ENCODE measurements around the gene POSTN. TPM values are rescaled to one million over a fixed set of nuclear protein-coding genes. Genes with fewer than 3 reads are reported as not detected.

POSTN gene
- total and polyA plus RNA-seq, 2 of the 8 experiments (the other 6 are each of a cell fraction or from before 2014, with no cell fraction given) = 0.30 to 0.74 TPM

DNA sequence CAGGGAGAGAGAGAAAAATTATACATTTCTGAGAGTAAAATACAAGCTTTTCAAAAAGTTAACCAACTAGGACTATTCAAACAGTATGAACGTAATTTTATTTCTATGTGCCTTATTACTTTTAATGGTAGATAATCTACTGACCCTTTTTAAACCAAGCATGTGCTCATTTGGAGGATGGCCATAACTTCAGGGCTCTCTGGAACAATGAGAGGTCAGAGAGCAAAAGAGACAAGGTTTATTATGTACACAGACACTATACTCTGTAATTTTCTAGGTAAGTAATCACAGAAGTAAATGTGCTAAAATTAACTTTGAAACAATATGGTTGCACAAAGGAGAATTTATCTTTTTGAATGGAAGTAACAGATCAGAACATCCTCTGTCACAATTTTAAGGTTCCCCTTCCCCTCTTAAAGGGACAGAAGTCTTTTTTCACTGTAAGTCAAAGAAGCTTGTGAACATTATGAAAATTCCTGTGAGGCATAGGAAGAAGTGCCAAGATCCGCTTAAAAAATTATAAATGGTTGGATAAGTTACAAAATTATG lies 1.0 kb downstream of the POSTN start (continued):
- TF ChIP-seq, protein P1, sequence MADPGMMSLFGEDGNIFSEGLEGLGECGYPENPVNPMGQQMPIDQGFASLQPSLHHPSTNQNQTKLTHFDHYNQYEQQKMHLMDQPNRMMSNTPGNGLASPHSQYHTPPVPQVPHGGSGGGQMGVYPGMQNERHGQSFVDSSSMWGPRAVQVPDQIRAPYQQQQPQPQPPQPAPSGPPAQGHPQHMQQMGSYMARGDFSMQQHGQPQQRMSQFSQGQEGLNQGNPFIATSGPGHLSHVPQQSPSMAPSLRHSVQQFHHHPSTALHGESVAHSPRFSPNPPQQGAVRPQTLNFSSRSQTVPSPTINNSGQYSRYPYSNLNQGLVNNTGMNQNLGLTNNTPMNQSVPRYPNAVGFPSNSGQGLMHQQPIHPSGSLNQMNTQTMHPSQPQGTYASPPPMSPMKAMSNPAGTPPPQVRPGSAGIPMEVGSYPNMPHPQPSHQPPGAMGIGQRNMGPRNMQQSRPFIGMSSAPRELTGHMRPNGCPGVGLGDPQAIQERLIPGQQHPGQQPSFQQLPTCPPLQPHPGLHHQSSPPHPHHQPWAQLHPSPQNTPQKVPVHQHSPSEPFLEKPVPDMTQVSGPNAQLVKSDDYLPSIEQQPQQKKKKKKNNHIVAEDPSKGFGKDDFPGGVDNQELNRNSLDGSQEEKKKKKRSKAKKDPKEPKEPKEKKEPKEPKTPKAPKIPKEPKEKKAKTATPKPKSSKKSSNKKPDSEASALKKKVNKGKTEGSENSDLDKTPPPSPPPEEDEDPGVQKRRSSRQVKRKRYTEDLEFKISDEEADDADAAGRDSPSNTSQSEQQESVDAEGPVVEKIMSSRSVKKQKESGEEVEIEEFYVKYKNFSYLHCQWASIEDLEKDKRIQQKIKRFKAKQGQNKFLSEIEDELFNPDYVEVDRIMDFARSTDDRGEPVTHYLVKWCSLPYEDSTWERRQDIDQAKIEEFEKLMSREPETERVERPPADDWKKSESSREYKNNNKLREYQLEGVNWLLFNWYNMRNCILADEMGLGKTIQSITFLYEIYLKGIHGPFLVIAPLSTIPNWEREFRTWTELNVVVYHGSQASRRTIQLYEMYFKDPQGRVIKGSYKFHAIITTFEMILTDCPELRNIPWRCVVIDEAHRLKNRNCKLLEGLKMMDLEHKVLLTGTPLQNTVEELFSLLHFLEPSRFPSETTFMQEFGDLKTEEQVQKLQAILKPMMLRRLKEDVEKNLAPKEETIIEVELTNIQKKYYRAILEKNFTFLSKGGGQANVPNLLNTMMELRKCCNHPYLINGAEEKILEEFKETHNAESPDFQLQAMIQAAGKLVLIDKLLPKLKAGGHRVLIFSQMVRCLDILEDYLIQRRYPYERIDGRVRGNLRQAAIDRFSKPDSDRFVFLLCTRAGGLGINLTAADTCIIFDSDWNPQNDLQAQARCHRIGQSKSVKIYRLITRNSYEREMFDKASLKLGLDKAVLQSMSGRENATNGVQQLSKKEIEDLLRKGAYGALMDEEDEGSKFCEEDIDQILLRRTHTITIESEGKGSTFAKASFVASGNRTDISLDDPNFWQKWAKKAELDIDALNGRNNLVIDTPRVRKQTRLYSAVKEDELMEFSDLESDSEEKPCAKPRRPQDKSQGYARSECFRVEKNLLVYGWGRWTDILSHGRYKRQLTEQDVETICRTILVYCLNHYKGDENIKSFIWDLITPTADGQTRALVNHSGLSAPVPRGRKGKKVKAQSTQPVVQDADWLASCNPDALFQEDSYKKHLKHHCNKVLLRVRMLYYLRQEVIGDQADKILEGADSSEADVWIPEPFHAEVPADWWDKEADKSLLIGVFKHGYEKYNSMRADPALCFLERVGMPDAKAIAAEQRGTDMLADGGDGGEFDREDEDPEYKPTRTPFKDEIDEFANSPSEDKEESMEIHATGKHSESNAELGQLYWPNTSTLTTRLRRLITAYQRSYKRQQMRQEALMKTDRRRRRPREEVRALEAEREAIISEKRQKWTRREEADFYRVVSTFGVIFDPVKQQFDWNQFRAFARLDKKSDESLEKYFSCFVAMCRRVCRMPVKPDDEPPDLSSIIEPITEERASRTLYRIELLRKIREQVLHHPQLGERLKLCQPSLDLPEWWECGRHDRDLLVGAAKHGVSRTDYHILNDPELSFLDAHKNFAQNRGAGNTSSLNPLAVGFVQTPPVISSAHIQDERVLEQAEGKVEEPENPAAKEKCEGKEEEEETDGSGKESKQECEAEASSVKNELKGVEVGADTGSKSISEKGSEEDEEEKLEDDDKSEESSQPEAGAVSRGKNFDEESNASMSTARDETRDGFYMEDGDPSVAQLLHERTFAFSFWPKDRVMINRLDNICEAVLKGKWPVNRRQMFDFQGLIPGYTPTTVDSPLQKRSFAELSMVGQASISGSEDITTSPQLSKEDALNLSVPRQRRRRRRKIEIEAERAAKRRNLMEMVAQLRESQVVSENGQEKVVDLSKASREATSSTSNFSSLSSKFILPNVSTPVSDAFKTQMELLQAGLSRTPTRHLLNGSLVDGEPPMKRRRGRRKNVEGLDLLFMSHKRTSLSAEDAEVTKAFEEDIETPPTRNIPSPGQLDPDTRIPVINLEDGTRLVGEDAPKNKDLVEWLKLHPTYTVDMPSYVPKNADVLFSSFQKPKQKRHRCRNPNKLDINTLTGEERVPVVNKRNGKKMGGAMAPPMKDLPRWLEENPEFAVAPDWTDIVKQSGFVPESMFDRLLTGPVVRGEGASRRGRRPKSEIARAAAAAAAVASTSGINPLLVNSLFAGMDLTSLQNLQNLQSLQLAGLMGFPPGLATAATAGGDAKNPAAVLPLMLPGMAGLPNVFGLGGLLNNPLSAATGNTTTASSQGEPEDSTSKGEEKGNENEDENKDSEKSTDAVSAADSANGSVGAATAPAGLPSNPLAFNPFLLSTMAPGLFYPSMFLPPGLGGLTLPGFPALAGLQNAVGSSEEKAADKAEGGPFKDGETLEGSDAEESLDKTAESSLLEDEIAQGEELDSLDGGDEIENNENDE (IDR thresholded peaks at IDR 0.05; ENCODE audit: insufficient replicate concordance, low read length) = no peak
- TF ChIP-seq JUND (IDR thresholded peaks at IDR 0.05; ENCODE audit: low read length) (no peak), JUN (IDR thresholded peaks at IDR 0.05; ENCODE audit: low read depth, low read length) (no peak), SIRT6 (IDR thresholded peaks at IDR 0.05; ENCODE audit: low read length) (no peak), TEAD4 (IDR thresholded peaks at IDR 0.05; ENCODE audit: low read depth, low read length) (no peak), SIX5 (IDR thresholded peaks at IDR 0.05; ENCODE audit: low read depth, low read length) (no peak), FOSL1 (IDR thresholded peaks at IDR 0.05; ENCODE audit: insufficient read depth, low read depth, low read length) (no peak), CHD1 (IDR thresholded peaks at IDR 0.05; ENCODE audit: low read depth, low read length) (no peak), GTF2F1 (IDR thresholded peaks at IDR 0.05; ENCODE audit: borderline replicate concordance, low read depth, low read length) (no peak), EGR1 (IDR thresholded peaks at IDR 0.05; ENCODE audit: borderline replicate concordance, low read depth, low read length) (no peak), KDM5A (IDR thresholded peaks at IDR 0.05; ENCODE audit: low read length) (no peak), CREB1 (IDR thresholded peaks at IDR 0.05) (no peak)
- TF ChIP-seq, protein P2, sequence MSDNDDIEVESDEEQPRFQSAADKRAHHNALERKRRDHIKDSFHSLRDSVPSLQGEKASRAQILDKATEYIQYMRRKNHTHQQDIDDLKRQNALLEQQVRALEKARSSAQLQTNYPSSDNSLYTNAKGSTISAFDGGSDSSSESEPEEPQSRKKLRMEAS (IDR thresholded peaks at IDR 0.05) = no peak

All from H1 (cell line).